GM12878 (cell line): ENCODE results near the gene TSNAX. TPM values are rescaled to one million over a fixed set of nuclear protein-coding genes. Genes with fewer than 3 reads are reported as not detected.

Source experiments
- ATAC-seq: fragments of 200-7000 bp; cut with Tn5 transposase; 3 replicates; pipeline ENCODE4 v1.9.1; 2020; ENCODE audit warnings: mild to moderate bottlenecking, moderate library complexity
- BruUV-seq: library from RNA; stranded (reverse); fragments of 400-500 nt; replicated peaks from 2 replicates; lab custom pipeline; 2021; lab: Mats Ljungman, UMichigan
- CTCF ChIA-PET: fragments of 300-600 bp; sonication (Branson Sonifier 250); formaldehyde crosslinking; extraction: SDS; loops from one replicate; lab custom pipeline; 2021; ENCODE audit warnings: inconsistent platforms; lab: Yijun Ruan, JAX
- POLR2A ChIA-PET: fragments of 350-600 bp; formaldehyde crosslinking; extraction: SDS; loops from one replicate; lab custom pipeline; 2021; ENCODE audit warnings: inconsistent platforms; lab: Charles Lee
- RAD21 ChIA-PET: fragments of 300-600 bp; sonication (Branson Sonifier 250); formaldehyde crosslinking; loops from one replicate; lab custom pipeline; 2023; ENCODE audit warnings: antibody characterized with exemption; ENCODE audit not compliant: unreplicated experiment; lab: Charles Lee
- SMC1A ChIA-PET: fragments of 300-600 bp; sonication (Branson Sonifier 250); formaldehyde crosslinking; loops from one replicate; lab custom pipeline; 2023; ENCODE audit not compliant: unreplicated experiment, uncharacterized antibody; lab: Charles Lee
- DNase-seq: peaks from one replicate; pipeline ENCODE4 v3.0.0-alpha.2; 2011; ENCODE audit warnings: low read depth, low spot score
- FAIRE-seq: peaks from 3 replicates; lab custom pipeline; 2011; peaks lifted over from hg19 to GRCh38; lab: Jason Lieb, UNC
- H2AFZ ChIP-seq: 2 replicates; pipeline ENCODE4 v1.6.0; 2011; ENCODE audit warnings: low read depth, low read length, control low read depth; ENCODE audit not compliant: control insufficient read depth
- H3K27ac ChIP-seq: 2 replicates; pipeline ENCODE4 v1.5.1; 2011; ENCODE audit warnings: control low read depth; ENCODE audit not compliant: control insufficient read depth, insufficient read depth
- H3K27me3 ChIP-seq, 2 experiments: replicated peaks in 1 of 2; 2 replicates each; pipeline versions ENCODE4 v1.6.0 to v1.6.1; 2011; ENCODE audit warnings: low read length in 1 of 2; ENCODE audit not compliant: control insufficient read depth in 2 of 2, insufficient read depth in 2 of 2
- H3K36me3 ChIP-seq, 2 experiments: 2 replicates each; pipeline ENCODE4 v1.5.1; 2011; ENCODE audit warnings: low read length in 1 of 2; ENCODE audit not compliant: control insufficient read depth in 2 of 2, insufficient read depth in 2 of 2
- H3K4me1 ChIP-seq: 2 replicates; pipeline ENCODE4 v1.6.1; 2011; ENCODE audit warnings: mild to moderate bottlenecking, low read length, moderate library complexity, mixed read lengths; ENCODE audit not compliant: control insufficient read depth, insufficient read depth
- H3K4me2 ChIP-seq: 2 replicates; pipeline ENCODE4 v1.6.0; 2011; ENCODE audit warnings: control low read depth; ENCODE audit not compliant: control insufficient read depth, insufficient read depth
- H3K4me3 ChIP-seq: fragments of 200-600 bp; sonication (generic); 2 replicates; pipeline ENCODE4 v1.5.1; 2016
- H3K79me2 ChIP-seq: 2 replicates; pipeline ENCODE4 v1.6.0; 2011; ENCODE audit warnings: low read length; ENCODE audit not compliant: control insufficient read depth, insufficient read depth
- H3K9ac ChIP-seq: 2 replicates; pipeline ENCODE4 v1.8.0; 2011; ENCODE audit warnings: low read length, control low read depth, mixed read lengths; ENCODE audit not compliant: control insufficient read depth, insufficient read depth
- H3K9me3 ChIP-seq: replicated peaks from 3 replicates; pipeline ENCODE4 v1.5.1; 2011; ENCODE audit warnings: mild to moderate bottlenecking, low read length; ENCODE audit not compliant: control insufficient read depth, insufficient read depth
- H4K20me1 ChIP-seq: 2 replicates; pipeline ENCODE4 v1.6.0; 2011; ENCODE audit not compliant: control insufficient read depth, insufficient read depth
- ASH2L ChIP-seq: fragments of 300-600, 200-600 bp; sonication (generic); IDR thresholded peaks from 2 replicates; pipeline ENCODE4 v1.6.1; 2017; ENCODE audit warnings: low read depth, mild to moderate bottlenecking, borderline replicate concordance
- CBX5 ChIP-seq: sonication (generic); IDR thresholded peaks from 2 replicates; pipeline ENCODE4 v1.6.1; 2016; ENCODE audit warnings: low read depth, moderate library complexity, mild to moderate bottlenecking, inconsistent platforms
- DPF2 ChIP-seq: fragments of 450-650 bp; IDR thresholded peaks from 2 replicates; pipeline ENCODE4 v1.6.1; 2017; ENCODE audit warnings: mild to moderate bottlenecking
- EED ChIP-seq: sonication (generic); IDR thresholded peaks from 2 replicates; pipeline ENCODE4 v1.6.1; 2016; ENCODE audit warnings: antibody characterized with exemption, low read depth
- ESRRA ChIP-seq: IDR thresholded peaks from 2 replicates; pipeline ENCODE4 v1.6.1; 2012; ENCODE audit warnings: mild to moderate bottlenecking, low read length, improper control_type of control experiment
- ETV6 ChIP-seq, 2 experiments: fragments of 450-650 bp in 1 of 2; IDR thresholded peaks in 1 of 2; conservative IDR thresholded peaks in 1 of 2; 2 replicates each; pipeline ENCODE4 v1.6.1; 2014; ENCODE audit warnings: antibody characterized with exemption in 1 of 2, borderline replicate concordance in 1 of 2, low read depth in 1 of 2, mild to moderate bottlenecking in 1 of 2, moderate library complexity in 1 of 2
- GABPA ChIP-seq: IDR thresholded peaks from 2 replicates; pipeline ENCODE4 v1.6.1; 2014; ENCODE audit warnings: antibody characterized with exemption, low read depth, mild to moderate bottlenecking, inconsistent platforms
- IKZF1 ChIP-seq: fragments of 450-650 bp; conservative IDR thresholded peaks from 2 replicates; pipeline ENCODE4 v1.6.1; 2017; ENCODE audit warnings: antibody characterized with exemption, mild to moderate bottlenecking
- KDM1A ChIP-seq: fragments of 200-600 bp; sonication (generic); IDR thresholded peaks from 2 replicates; pipeline ENCODE4 v1.6.1; 2016; ENCODE audit warnings: borderline replicate concordance
- MTA3 ChIP-seq: IDR thresholded peaks from 2 replicates; pipeline ENCODE4 v1.6.1; 2012; ENCODE audit warnings: low read length, inconsistent platforms, borderline replicate concordance
- MXI1 ChIP-seq: fragments of 150-350 bp; IDR thresholded peaks from 2 replicates; pipeline ENCODE4 v1.6.1; 2011; ENCODE audit warnings: low read depth, mild to moderate bottlenecking, inconsistent platforms, low read length, improper control_type of control experiment
- MYC ChIP-seq: IDR thresholded peaks from 2 replicates; pipeline ENCODE4 v1.6.1; 2011; ENCODE audit warnings: mild to moderate bottlenecking, low read length, moderate library complexity, inconsistent platforms; ENCODE audit not compliant: insufficient read depth, insufficient replicate concordance, insufficient read length, severe bottlenecking
- NFIC ChIP-seq: IDR thresholded peaks from 2 replicates; pipeline ENCODE4 v1.6.1; 2012; ENCODE audit warnings: low read depth, mild to moderate bottlenecking, inconsistent platforms, low read length, moderate library complexity
- RAD51 ChIP-seq: fragments of 450-650 bp; IDR thresholded peaks from 2 replicates; pipeline ENCODE4 v1.6.1; 2016; ENCODE audit warnings: moderate library complexity, mild to moderate bottlenecking, inconsistent platforms
- RELA ChIP-seq: fragments of 450-650 bp; IDR thresholded peaks from 2 replicates; pipeline ENCODE4 v1.8.0; 2014; ENCODE audit warnings: borderline replicate concordance; ENCODE audit not compliant: partially characterized antibody
- SIX5 ChIP-seq: IDR thresholded peaks from 2 replicates; pipeline ENCODE4 v1.6.1; 2011; ENCODE audit warnings: mild to moderate bottlenecking, low read depth, low read length, moderate library complexity; ENCODE audit not compliant: severe bottlenecking
- WGBS: methylation state at CpG from one replicate; pipeline ENCODE4 v1.1.6; 2016; ENCODE audit warnings: low lambda C conversion rate; ENCODE audit not compliant: insufficient replicate concordance, insufficient coverage; ENCODE audit errors: missing lambda C conversion rate; 5-methylcytosine and 5-hydroxymethylcytosine counted together
- in situ Hi-C: fragments of 300-500 bp; cut with MboI; formaldehyde crosslinking; loops from 9 replicates; pipeline ENCODE4 v1.14.3; 2018; ENCODE audit warnings: mixed read lengths
- intact Hi-C: fragments of 100-400 bp; cut with micrococcal nuclease; formaldehyde crosslinking; loops from one replicate; pipeline ENCODE4 v1.14.2; 2022; ENCODE audit not compliant: unreplicated experiment
- polyA plus RNA-seq, 11 experiments: library from polyadenylated mRNA; depleted of rRNA in 4 of 11; unstranded in 6 of 11; stranded (reverse) in 5 of 11; fragments of >200 nt; fragmentation: Nextera tagmentation in 4 of 11; fragmentation: Illumina TruSeq in 1 of 11; extraction: Ambion mirVana in 4 of 11; extraction: Trizol in 1 of 11; gene quantifications; 1 replicate in 1 of 11; 2 replicates in 10 of 11; pipeline versions ENCODE4 v1.2.1 to v1.2.3, GENCODE V29; 2011 to 2016; ENCODE audit warnings: inconsistent platforms in 2 of 11, missing spikeins in 2 of 11, low read depth in 1 of 11
- total RNA-seq, 4 experiments: library from RNA; depleted of rRNA in 3 of 4; stranded (reverse); fragments of >200 nt in 3 of 4; fragmentation: Illumina TruSeq in 1 of 4; extraction: Trizol in 1 of 4; gene quantifications; 2 replicates each; pipeline versions ENCODE4 v1.2.1 to v1.2.3, GENCODE V29; 2013 to 2021
- TF ChIP-seq, protein P1 (sequence below): IDR thresholded peaks from 2 replicates; pipeline ENCODE4 v1.6.1; 2012; ENCODE audit warnings: low read depth, low read length, improper control_type of control experiment
- TF ChIP-seq, protein P2 (sequence below): IDR thresholded peaks from 2 replicates; pipeline ENCODE4 v1.6.1; 2012; ENCODE audit warnings: mild to moderate bottlenecking, low read depth, low read length
- TF ChIP-seq, protein P3 (sequence below): IDR thresholded peaks from 2 replicates; pipeline ENCODE4 v1.6.1; 2012; ENCODE audit warnings: low read depth, low read length, improper control_type of control experiment

Gene TSNAX
- total and polyA plus RNA-seq, 10 of the 15 experiments (the other 5 are each of a cell fraction or from before 2014, with no cell fraction given): 24.8 to 49.7 (median 35.6) TPM

DNA sequence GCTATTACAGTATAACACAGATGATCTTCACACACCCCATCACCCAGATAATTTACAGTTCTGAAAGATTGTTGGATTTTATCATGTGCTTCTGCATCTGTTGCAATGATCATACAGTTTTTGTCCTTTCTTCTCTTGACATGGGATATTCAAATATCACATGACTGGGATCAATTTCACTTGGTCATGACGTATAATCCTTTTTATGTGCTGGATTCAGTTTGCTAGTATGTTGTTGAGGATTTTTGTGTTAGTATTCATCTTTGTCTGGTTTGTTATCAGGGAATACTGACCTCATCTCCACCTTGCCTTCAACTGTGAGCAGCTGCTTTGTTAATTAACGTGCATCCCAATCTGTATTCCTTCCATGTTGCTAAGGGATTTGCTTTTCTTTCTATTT is 53.4 kb downstream of the TSNAX start:
- BruUV-seq: no TSS peak
- H3K79me2 ChIP-seq: no peaks in the 10 kb centered on the region
- DNase-seq: no peak
- RAD21 ChIA-PET: no interaction called here
- POLR2A ChIA-PET: no interaction called here
- H3K4me1 ChIP-seq: no peaks in the 10 kb centered on the region
- TF ChIP-seq, protein P1, sequence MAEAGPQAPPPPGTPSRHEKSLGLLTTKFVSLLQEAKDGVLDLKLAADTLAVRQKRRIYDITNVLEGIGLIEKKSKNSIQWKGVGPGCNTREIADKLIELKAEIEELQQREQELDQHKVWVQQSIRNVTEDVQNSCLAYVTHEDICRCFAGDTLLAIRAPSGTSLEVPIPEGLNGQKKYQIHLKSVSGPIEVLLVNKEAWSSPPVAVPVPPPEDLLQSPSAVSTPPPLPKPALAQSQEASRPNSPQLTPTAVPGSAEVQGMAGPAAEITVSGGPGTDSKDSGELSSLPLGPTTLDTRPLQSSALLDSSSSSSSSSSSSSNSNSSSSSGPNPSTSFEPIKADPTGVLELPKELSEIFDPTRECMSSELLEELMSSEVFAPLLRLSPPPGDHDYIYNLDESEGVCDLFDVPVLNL: no peak
- TF ChIP-seq EED (no peak), ESRRA (no peak), CBX5 (no peak), ETV6 (conservative IDR thresholded peaks at IDR 0.05 in 1 of 2, IDR thresholded peaks at IDR 0.05 in 1 of 2; ENCODE audit: borderline replicate concordance in 1 of 2, low read depth in 1 of 2) (no peak), KDM1A (no peak), MYC (no peak), IKZF1 (no peak), RELA (no peak), DPF2 (no peak), NFIC (no peak), SIX5 (no peak), MTA3 (no peak), MXI1 (no peak), RAD51 (no peak), GABPA (no peak), ASH2L (no peak)
- TF ChIP-seq, protein P2, sequence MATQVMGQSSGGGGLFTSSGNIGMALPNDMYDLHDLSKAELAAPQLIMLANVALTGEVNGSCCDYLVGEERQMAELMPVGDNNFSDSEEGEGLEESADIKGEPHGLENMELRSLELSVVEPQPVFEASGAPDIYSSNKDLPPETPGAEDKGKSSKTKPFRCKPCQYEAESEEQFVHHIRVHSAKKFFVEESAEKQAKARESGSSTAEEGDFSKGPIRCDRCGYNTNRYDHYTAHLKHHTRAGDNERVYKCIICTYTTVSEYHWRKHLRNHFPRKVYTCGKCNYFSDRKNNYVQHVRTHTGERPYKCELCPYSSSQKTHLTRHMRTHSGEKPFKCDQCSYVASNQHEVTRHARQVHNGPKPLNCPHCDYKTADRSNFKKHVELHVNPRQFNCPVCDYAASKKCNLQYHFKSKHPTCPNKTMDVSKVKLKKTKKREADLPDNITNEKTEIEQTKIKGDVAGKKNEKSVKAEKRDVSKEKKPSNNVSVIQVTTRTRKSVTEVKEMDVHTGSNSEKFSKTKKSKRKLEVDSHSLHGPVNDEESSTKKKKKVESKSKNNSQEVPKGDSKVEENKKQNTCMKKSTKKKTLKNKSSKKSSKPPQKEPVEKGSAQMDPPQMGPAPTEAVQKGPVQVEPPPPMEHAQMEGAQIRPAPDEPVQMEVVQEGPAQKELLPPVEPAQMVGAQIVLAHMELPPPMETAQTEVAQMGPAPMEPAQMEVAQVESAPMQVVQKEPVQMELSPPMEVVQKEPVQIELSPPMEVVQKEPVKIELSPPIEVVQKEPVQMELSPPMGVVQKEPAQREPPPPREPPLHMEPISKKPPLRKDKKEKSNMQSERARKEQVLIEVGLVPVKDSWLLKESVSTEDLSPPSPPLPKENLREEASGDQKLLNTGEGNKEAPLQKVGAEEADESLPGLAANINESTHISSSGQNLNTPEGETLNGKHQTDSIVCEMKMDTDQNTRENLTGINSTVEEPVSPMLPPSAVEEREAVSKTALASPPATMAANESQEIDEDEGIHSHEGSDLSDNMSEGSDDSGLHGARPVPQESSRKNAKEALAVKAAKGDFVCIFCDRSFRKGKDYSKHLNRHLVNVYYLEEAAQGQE: no peak
- TF ChIP-seq, protein P3, sequence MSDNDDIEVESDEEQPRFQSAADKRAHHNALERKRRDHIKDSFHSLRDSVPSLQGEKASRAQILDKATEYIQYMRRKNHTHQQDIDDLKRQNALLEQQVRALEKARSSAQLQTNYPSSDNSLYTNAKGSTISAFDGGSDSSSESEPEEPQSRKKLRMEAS: no peak
- TF ChIP-seq, all 136 proteins: peak for 0
- FAIRE-seq (no peak), ATAC-seq (no peak)
- 42% methylated on average over 2 of the region's 2 CpGs for WGBS
- SMC1A ChIA-PET: no interaction called here
- intact Hi-C loops: no loop called here
- in situ Hi-C loops: no loop called here
- no peaks in the 10 kb centered on the region for H3K27me3 ChIP-seq
- H4K20me1 ChIP-seq: no peaks in the 10 kb centered on the region
- no peak overlapping the region for H3K4me2 ChIP-seq
- H3K9me3 ChIP-seq: no peaks in the 10 kb centered on the region
- no peak overlapping the region for H2AFZ ChIP-seq
- CTCF ChIA-PET: interaction anchor here (1.3 to 1.8 kb wide), 3 partner anchors 24 to 225 kb away, joined by 3 to 6 read pairs (median 4); no protein-coding TSS in a partner anchor
- no peak overlapping the region for H3K4me3 ChIP-seq
- no peak overlapping the region for H3K27ac ChIP-seq
- no peak overlapping the region for H3K9ac ChIP-seq
- no peaks in the 10 kb centered on the region for H3K36me3 ChIP-seq
